GM12874 (cell line): ENCODE data around the gene NEDD4L.

Experiments
- CTCF ChIP-seq: IDR thresholded peaks from 2 replicates; pipeline ENCODE4 v1.5.1; 2011; ENCODE audit warnings: low read depth, mild to moderate bottlenecking, control low read depth, low read length, moderate library complexity; ENCODE audit not compliant: insufficient read depth

The NEDD4L gene

GRCh38 chr18:58359620-58360019 is 315.6 kb downstream of the NEDD4L start:
- TF ChIP-seq CTCF, result no peak

- TF ChIP-seq CTCF, result no peak
Observed at GRCh38 chr18:58360324-58360723, 316.3 kb downstream of the NEDD4L start.

- TF ChIP-seq CTCF, result no peak
Observed at GRCh38 chr18:58361212-58361611, 317.2 kb downstream of the NEDD4L start.

- no peak for TF ChIP-seq CTCF
Observed at GRCh38 chr18:58362027-58362575, 318.1 kb downstream of the NEDD4L start.

- TF ChIP-seq CTCF, result no peak
Observed at GRCh38 chr18:58362829-58363271, 318.8 kb downstream of the NEDD4L start.

GRCh38 chr18:58363767-58364540 is 319.9 kb downstream of the NEDD4L start:
- TF ChIP-seq CTCF, result no peak

GRCh38 chr18:58364876-58365528 is 321.0 kb downstream of the NEDD4L start:
- no peak for TF ChIP-seq CTCF
